ENCODE data around the gene NCAM1.

- no peak for TF ChIP-seq POLR2A (IDR thresholded peaks at IDR 0.05)
- TF ChIP-seq CTCF (IDR thresholded peaks at IDR 0.05) = no peak
Observed at GRCh38 chr11:113082341-113082955, 121.2 kb downstream of the NCAM1 start.

All from Peyer's patch (tissue), 4 donors.